Stimulated activated CD4-positive, alpha-beta T cell treated with anti-CD3 and anti-CD28 coated beads, TNF-alpha, amount 100 ng/mL, for 4 hours (primary cell): ENCODE data around the gene MRPL51.
A peak's percentile ranks its signal among the peaks of the same experiment; 100 is the strongest.
"Not testable (repeated sequence)": the region's sequence is repeated elsewhere in the genome, so short reads cannot be mapped to it uniquely, and the experiment has no call there.

Experiments used
- DNase-seq, 3 experiments: peaks; one replicate each; pipeline ENCODE4 v3.0.0-alpha.2; 2020; ENCODE audit warnings: low read depth in 3 of 3

Gene MRPL51

DNA sequence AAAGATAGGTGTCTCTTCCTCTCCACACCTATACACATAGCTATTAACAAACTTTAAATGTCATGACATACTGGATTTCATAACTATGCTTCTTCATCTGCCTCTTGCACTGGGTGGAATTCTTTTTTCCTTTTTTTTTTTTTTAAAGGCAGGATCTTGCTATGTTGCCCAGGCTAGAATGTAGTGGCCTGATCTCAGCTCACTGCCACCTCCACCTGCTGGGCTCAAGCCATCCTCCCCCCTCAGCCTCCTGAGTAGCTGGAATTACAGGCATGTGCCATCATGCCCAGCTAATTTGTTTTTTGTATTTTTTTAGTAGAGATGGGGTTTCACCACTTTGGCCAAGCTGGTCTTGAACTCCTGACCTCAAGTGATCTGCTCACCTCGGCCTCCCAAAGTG is 4.8 kb downstream of the MRPL51 start:
- no peak for DNase-seq

DNA sequence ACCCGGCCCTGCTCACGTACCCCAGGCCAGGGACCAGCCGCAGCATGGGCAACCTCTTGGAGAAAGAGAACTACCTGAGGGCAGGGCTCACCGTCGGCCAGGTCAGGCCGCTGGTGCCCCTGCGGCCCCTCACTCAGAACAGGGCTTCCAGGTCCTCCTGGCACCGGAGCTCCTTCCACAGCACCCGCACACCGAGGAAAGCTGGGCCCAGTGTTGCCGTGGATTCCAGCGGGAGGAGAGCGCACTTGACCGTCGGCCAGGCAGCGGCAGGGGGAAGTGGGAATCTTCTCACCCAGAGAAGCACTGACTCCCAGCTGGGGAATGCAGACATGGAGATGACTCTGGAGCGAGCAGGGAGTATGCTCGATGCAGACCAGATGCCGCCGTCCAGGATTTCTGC is 14.6 kb downstream of the MRPL51 start:
- no peak for DNase-seq

DNA sequence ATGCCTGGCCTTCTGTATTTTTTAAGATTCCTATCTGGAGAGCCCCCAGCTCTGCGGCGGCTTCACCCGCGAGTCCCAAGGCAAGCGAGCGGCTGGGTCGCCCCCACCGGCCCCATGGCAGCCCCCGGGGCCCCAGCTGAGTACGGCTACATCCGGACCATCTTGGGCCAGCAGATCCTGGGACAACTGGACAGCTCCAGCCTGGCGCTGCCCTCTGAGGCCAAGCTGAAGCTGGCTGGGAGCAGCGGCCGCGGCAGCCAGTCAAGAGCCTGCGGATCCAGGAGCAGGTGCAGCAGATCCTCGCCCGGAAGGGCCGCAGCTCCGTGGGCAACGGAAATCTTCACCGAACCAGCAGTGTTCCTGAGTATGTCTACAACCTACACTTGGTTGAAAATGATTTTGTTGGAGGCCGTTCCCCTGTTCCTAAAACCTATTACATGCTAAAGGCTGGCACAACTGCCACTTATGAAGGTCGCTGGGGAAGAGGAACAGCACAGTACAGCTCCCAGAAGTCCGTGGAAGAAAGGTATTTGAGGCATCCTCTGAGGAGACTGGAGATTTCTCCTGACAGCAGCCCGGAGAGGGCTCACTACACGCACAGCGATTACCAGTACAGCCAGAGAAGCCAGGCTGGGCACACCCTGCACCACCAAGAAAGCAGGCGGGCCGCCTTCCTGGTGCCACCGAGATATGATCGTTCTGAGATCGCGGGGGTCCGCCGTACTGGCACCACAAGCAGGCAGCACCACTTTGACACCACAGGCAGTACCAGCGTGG is 15.3 kb downstream of the MRPL51 start:
- not testable (repeated sequence) for DNase-seq

DNA sequence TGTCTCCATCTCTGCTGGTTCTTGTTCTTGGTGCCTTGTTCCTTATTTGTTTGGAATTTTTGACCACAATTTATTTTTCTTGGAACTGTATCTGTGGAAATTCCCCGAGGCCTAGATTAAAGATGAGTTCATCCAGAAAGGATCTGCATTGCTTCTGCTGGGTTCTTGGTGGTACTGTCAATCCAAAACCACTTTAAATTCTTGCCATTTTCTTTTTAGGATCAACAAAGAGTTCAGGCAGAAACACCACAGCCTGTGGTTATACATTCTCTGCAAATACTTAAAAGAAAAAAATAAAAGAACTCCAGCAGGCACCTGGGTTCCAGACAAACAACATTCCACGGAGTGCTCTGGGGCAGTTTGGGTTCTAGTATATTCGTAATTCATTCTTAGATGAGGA is 16.6 kb downstream of the MRPL51 start:
- DNase-seq, result no peak

DNA sequence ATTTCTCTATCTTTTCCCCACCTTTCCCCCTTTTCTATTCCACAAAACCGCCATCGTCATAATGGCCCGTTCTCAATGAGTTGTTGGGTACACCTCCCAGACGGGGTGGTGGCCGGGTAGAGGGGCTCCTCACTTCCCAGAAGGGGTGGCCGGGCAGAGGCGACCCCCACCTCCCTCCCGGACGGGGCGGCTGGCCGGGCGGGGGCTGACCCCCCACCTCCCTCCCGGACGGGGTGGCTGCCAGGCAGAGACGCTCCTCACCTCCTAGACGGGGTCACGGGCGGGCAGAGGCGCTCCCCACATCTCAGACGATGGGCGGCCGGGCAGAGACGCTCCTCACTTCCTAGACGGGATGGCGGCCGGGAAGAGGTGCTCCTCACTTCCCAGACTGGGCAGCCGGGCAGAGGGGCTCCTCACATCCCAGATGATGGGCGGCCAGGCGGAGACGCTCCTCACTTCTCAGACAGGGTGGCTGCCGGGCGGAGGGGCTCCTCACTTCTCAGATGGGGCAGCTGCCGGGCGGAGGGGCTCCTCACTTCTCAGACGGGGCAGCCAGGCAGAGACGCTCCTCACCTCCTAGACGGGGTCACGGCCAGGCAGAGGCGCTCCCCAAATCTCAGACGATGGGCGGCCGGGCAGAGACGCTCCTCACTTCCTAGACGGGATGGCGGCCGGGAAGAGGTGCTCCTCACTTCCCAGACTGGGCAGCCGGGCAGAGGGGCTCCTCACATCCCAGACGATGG is 17.7 kb downstream of the MRPL51 start:
- not testable (repeated sequence) for DNase-seq

DNA sequence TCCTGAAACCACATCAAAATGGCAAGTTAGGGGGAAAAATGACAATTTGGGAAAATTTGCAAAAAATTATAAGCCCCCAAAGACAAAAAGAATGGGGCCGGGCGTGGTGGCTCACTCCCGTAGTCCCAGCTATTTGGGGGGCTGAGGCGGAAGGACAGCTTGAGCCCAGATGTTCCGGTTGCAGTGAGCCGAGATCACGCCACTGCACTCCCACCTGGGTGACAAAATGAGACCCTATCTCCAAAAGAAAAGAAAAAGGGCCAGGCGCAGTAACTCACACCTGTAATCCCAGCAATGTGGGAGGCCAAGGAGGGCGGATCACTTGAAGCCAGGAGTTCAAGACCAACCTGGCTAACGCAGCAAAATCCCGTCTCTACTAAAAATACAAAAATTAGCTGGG is 20.6 kb downstream of the MRPL51 start:
- no peak for DNase-seq

DNA sequence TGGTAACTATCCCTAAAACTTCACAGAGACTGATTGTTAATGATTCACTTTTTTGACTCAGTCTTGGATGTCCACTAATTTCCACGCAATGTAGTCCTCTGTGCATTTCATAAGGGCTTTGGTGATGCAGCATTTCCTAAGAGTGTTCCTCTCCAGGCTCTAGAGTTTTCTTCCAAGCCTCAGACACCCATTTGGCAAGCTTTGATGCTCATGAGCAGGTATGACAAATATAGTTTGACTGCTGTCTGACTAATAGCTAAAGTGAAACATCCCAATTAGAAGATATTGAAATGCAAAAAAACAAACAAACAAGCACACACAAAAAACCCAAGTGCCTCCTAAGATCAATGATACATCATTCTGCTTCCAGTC is 21.1 kb downstream of the MRPL51 start:
- no peak for DNase-seq

DNA sequence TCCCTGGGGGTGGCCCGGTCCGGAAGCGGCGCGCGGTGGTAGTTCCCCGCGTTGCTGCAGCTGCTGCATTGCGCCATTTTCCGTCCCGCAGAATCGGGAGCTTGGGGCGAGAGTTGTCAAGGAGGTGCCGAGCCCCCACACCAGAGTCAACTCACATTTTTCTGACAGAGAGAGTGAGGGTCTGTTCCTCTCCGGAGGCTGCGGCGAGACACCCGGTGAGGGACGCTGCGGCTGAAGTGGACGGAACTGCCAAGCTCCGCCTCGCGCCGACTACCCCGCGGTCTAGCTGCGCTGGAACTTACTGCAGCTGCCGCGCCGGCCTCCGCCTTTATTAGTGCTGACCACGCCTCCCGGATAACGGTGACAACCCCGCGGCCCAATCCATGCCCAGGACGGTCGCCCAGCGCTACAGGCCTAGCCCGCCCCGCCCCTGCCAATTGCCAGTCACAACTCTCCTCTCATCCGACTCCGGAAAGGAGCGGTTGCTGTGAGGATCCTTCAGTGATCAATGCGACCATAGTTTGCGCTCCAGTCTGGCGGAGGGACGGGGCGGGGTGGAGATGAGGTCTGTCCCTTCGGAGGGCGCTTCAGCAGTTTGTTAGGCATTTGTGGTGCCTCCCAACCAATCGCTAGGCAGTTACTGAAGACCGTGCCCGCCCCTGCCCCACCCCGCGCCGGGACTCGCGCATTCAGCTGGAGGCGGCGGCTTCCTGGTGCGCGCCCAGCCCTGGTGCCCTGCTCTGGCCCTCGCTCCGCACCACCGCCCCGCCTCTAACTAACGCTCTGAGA is 22.5 kb downstream of the MRPL51 start, which contains the start of gene VAMP1:
Gene VAMP1 (minus strand): TSS at position 303 of the 789 bp plus-strand sequence. CDS start 146 bp downstream, at position 157.
- DNase-seq, result peak; percentile 92 to 96 (median 93)

DNA sequence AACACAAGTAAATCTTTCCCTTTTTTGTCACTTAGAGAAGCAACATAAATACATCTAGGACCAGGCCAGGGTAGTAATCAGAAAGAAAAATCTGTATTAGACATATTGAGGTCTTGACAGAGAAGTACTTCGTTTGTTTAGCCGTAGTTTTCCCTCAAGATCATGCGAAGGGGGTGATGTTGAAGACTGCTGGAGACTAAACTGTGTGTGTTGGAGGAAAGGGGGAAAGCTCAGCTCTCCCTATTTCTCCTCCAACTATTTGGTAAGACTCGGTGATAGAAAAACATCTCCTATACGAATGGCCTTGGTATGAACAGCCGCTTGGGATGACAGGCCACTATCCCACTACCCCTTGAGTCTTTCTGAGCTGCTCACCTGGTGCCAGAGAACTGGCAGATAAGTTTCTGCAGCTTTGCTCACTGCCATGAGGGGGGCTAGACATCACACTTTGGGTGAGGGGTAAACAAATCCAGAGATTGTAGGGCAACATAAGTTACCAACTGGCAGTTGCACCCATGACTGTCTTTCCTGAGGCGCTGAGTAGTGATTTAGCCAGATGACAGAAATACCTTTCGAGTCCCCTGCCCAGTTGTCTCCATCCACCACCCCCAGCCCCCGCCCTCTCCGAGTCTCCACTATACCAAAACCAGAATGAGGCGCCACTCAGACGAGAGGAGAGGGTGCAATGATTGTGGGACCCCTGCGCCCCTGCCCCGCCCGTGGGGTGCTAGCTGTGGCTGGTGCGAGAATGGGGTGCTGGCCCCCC is 23.3 kb downstream of the MRPL51 start:
- DNase-seq, result no peak

DNA sequence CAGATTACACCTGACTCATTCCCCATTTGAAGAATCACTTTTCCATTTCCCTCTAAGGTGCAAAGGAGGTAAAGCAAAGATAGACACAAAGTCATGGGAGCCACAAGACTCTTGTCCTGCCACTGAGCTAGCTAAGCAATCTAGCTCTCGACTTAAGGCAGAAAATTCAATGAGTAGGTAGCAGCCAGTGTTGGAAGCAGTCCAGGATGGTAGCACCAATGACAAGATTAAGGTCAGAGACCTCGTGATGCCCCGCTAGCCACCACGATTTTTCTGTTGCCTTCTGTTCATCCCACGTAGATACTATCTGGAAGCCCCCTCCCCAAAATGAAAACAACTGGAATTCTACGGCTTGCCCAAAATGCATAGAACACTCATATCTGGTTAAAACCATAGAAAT is 24.0 kb downstream of the MRPL51 start:
- no peak for DNase-seq

DNA sequence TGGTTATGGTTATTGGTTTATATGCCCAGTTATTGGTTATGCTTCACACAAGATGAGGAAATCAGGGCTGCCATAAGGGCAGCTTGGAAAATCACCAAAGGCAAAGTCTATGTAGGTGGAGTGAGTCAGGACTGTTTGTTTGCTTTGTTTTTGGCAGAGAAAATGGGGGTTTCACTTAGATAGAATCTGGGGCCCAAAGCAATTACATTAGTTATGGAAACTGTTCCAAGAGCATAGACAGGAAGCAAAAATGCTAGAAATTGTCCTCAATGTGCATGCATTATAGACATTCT is 24.8 kb downstream of the MRPL51 start:
- no peak for DNase-seq

DNA sequence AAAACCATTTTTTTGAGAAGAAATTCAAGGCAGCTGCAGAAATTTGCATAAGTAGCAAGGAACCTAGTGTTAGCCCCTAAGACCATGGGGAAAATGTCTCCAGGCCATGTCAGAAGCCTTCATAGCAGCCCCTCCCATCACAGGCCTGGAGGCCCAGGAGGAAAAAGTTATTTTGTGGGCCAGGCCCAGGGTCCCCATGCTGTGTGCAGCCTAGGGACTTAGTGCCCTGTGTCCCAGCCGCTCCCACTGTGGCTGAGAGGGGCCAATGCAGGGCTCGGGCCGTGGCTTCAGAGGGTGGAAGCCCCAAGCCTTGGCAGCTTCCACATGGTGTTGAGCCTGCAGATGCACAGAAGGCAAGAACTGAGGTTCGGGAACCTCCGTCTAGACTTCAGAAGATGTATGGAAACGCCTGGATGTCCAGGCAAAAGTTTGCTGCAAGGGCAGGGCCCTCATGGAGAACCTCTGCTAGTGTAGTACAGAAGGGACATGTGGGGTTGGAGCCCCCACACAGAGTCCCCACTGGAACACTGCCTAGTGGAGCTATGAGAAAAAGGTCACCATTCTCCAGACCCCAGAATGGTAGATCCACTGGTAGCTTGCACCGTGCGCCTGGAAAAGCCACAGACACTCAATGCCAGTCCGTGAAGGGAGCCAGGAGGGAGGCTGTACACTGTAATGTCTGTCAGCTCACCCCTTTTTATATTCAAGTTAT is 25.3 kb downstream of the MRPL51 start:
- DNase-seq, result not testable (repeated sequence)

DNA sequence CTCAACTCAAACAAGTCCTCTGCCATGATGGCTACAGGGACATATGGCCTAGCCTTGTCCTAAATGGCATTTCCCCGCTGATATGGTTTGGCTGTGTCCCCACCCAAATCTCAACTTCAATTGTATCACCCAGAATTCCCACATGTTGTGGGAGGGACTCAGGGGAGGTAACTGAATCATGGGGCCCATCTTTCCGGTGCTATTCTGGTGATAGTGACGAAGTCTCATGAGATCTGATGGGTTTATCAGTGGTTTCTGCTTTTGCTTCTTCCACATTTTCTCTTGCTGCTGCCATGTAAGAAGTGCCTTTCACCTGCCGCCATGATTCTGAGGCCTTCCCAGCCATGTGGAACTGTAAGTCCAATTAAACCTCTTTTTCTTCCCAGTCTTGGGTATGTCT is 26.3 kb downstream of the MRPL51 start:
- not testable (repeated sequence) for DNase-seq

DNA sequence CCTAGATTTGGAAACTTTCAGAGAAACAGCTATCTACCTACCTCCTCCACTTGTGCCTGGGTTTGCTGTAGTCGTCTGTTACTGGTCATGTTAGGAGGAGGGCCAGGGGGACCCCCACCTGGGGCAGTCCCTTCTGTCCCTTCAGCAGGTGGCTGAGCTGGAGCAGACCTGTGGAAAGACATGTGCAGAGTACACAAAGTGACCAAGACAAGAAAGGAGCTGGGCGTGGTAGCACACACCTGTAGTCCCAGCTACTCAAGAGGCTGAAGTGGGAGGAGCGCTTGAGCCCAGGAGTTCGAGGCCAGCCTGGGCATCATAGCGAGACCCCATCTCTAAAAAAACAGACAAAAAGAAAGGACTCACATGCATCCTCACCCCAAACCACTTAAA is 26.9 kb downstream of the MRPL51 start:
- DNase-seq, result no peak

DNA sequence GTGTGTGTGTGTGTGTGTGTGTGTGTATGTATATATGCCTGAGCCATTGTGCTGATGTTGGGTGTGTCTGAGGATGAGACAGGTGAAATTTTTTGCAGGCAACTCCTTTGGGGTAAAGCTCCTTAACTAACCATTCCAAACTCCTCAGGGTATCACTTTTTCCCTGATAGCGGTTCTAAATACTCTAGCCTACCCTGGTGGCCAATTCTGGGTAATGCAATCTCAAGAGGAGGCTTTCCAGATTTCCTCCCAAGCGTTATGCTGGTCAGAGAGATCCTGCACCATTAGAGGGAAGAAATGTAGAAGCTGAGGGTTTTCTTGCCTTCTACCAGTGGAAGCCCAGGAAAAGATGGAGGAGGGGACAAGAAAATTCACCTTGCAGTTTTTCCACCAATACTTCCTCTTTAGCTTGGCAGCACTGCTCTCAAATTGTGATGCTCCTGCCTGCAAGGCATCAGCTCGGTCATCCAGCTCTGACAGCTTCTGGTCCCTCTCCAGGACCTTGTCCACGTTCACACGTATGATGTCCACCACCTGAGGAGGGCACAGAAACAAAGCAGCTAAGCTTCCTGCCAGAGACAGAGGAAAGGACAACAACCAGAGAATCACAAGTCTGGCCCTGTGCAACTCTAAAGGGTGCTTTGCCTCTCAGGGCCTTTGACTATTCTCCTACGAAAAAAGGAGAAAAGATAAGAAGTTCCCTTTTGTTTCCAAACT is 27.4 kb downstream of the MRPL51 start:
- no peak for DNase-seq

DNA sequence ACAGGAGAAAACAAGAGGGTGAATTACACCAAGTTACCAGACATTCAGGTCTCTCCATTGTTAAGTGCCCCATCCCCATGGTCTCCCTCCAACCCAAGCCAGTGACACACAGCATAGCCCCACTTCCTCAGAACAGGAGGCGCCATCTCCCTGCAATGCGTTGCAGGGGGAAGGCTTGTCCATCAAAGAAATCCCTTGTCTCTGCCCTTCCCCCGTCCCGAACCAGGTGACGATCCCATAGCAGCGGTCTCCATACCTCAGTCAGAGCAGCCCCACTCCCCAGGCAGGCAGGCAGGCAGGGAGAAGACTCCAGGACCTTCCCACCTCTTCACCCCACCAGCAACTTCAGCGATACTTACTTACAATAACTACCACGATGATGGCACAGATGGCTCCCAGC is 28.5 kb downstream of the MRPL51 start:
- no peak for DNase-seq

DNA sequence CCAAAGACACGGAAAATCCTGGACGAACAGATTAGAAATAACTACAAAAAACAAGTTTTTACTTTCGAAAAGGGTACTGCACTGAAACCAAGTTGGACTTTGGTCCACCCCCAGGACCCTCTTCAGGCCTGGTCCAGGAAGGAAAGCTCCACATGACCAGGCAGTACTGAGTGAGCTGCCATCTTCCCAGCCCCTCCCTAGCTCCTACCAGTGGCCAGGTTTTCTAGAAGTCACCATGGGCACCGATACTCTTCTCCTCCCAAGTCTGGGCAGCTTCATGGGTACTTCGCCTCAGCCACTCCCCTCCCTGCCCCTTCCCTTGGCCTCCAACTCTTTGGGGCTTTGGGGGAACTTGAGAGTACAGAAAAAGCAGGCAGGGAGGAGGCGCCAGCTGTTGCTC is 29.2 kb downstream of the MRPL51 start:
- DNase-seq, result no peak

DNA sequence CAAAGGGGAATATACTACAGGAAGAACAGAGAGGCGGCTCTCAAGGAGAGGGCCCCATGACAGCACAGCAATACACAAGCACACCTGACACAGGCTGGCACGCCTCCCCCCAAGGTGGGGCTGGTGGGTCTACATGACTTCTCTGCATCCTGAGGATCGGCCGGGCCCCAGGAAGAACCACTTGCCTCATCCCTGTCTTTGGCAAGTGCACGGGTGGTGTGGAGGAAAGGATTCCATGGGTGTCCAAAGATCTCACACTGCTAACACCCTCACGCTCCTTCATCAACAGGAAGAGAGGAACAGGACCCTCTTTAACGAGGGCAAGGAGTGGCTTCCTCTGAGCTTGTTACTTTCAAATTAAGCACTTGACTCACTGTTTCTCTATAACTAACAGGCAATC is 29.8 kb downstream of the MRPL51 start:
- no peak for DNase-seq

DNA sequence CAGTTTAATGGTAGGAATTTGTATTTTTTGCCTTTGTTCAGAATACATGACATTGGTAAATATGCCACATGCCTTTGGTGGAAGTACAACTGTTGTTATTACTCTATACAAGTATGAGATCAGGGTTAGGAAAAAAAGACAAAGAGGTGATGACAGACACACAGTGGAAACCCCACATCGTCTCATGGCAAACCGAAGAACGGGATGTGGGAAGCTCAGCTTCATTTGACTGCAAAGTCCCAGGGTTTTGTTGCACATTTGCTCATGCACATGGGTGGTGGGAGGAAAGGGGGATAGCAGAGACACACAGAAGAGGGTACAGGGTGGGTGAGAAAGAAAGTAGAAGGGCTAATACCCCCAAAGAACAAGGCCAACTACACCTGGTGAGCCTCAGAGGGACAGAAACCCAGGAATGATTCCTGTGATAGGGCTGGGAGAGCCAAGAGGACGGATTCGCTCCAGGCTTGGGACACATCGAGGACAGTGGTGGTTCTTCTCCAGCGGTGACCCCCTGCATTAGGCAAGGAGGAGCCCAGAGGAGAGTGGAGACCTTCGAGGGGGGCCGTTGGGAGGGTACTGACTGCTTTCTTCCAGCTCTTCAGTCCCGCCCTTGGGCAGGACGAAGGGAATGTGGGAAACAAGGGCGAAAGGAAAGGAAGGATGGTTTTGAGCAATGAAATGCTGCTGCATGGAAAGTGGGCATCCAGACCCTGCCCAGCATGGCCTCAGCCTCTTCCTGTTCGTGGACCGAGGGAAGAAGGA is 30.6 kb downstream of the MRPL51 start:
- DNase-seq, result no peak
